Measurements from ENCODE around the gene PCDH19. TPM values are rescaled to one million over a fixed set of nuclear protein-coding genes. Genes with fewer than 3 reads are reported as not detected.

PCDH19 gene
- total RNA-seq, 1 experiment from 2014 or later = 0.04 TPM

DNA sequence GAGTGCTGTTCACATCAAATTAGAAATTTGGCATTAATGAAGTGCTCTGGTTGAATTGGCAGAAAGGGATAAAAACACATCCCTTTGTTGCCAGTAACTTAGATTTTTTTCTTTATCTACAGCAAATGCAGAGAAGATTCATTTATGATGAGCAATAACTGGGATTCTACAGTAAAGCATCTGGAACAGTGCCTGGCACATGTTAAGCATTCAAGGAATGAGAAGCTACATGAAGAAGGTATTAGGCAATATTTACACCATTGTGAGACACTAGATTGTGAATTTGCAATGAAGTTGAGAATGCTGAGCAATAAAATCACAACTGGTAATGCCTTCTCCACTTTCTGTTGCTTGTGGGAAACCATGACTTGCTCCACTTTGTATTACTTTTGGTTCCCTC is 33.5 kb downstream of the PCDH19 start:
- H3K4me1 ChIP-seq (replicated peaks; ENCODE audit: insufficient read depth) = 0 out of 2 replicates have a peak, but pooled peaks cover 3% of the 10 kb centered on the region
- CTCF ChIA-PET = no interaction called here
- no peaks in the 10 kb centered on the region for H3F3A ChIP-seq (ENCODE audit: insufficient read depth, low read depth)
- no peaks in the 10 kb centered on the region for H3K9me2 ChIP-seq (ENCODE audit: insufficient read depth)
- no peak overlapping the region for H3K27ac ChIP-seq
- H2AFZ ChIP-seq = no peak overlapping the region
- H3K9me3 ChIP-seq (ENCODE audit: insufficient read depth, low read depth) = no peaks in the 10 kb centered on the region
- DNase-seq = no peak
- H3K4me3 ChIP-seq = no peak overlapping the region
- no TSS peak for BruUV-seq (replicated peaks)
- no peaks in the 10 kb centered on the region for H3K27me3 ChIP-seq (ENCODE audit: insufficient read depth, low read depth)
- H3K4me2 ChIP-seq = no peak overlapping the region
- POLR2A ChIA-PET (ENCODE audit: unreplicated experiment) = no interaction called here
- H4K20me1 ChIP-seq (ENCODE audit: insufficient read depth) = no peaks in the 10 kb centered on the region
- intact Hi-C loops (cut with micrococcal nuclease; ENCODE audit: unreplicated experiment) = no loop called here
- H3K36me3 ChIP-seq (ENCODE audit: low read depth) = no peaks in the 10 kb centered on the region
- no peaks in the 10 kb centered on the region for H3K79me2 ChIP-seq (ENCODE audit: low read depth)
- no peak for TF ChIP-seq EZH2 (IDR thresholded peaks at IDR 0.05; ENCODE audit: low read depth)
- TF ChIP-seq, protein P1, sequence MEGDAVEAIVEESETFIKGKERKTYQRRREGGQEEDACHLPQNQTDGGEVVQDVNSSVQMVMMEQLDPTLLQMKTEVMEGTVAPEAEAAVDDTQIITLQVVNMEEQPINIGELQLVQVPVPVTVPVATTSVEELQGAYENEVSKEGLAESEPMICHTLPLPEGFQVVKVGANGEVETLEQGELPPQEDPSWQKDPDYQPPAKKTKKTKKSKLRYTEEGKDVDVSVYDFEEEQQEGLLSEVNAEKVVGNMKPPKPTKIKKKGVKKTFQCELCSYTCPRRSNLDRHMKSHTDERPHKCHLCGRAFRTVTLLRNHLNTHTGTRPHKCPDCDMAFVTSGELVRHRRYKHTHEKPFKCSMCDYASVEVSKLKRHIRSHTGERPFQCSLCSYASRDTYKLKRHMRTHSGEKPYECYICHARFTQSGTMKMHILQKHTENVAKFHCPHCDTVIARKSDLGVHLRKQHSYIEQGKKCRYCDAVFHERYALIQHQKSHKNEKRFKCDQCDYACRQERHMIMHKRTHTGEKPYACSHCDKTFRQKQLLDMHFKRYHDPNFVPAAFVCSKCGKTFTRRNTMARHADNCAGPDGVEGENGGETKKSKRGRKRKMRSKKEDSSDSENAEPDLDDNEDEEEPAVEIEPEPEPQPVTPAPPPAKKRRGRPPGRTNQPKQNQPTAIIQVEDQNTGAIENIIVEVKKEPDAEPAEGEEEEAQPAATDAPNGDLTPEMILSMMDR (conservative IDR thresholded peaks at IDR 0.05) = no peak

DNA sequence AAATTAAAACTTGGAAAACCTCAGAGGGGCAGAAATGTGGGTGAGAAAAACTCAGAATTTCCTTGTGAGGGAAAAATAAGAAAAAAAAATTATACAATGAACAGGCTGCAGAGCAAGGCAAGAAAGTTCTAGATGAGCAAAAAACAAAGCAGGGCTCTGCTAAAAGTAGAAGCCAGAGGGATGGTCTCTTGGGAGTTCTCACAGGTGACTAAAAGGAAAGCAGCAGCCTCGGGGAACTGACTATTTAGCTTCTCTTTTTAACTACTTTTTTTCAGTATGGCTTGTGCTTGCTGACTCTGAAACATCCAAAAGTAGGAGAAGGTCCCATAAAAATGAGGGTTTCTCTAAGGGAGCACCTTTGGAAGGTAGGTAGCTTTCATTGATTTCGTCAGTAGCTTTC is 36.4 kb downstream of the PCDH19 start:
- Histone ChIP-seq H3K9me2 (ENCODE audit: insufficient read depth) (no peaks in the 10 kb centered on the region), H3K4me3 (no peak overlapping the region), H3F3A (ENCODE audit: insufficient read depth, low read depth) (no peaks in the 10 kb centered on the region), H3K27me3 (ENCODE audit: insufficient read depth, low read depth) (no peaks in the 10 kb centered on the region), H3K79me2 (ENCODE audit: low read depth) (no peaks in the 10 kb centered on the region), H3K9me3 (ENCODE audit: insufficient read depth, low read depth) (no peaks in the 10 kb centered on the region), H3K36me3 (ENCODE audit: low read depth) (no peaks in the 10 kb centered on the region), H4K20me1 (ENCODE audit: insufficient read depth) (no peaks in the 10 kb centered on the region), H3K4me2 (no peak overlapping the region), H2AFZ (no peak overlapping the region), H3K27ac (no peak overlapping the region), H3K4me1 (replicated peaks; ENCODE audit: insufficient read depth) (no peaks in the 10 kb centered on the region)
- no peak for DNase-seq
- TF ChIP-seq EZH2 (IDR thresholded peaks at IDR 0.05; ENCODE audit: low read depth) = no peak
- TF ChIP-seq, protein P1 (conservative IDR thresholded peaks at IDR 0.05) = no peak
- intact Hi-C loops (cut with micrococcal nuclease; ENCODE audit: unreplicated experiment) = no loop called here
- no TSS peak for BruUV-seq (replicated peaks)
- ChIA-PET CTCF (no interaction called here), POLR2A (ENCODE audit: unreplicated experiment) (no interaction called here)

DNA sequence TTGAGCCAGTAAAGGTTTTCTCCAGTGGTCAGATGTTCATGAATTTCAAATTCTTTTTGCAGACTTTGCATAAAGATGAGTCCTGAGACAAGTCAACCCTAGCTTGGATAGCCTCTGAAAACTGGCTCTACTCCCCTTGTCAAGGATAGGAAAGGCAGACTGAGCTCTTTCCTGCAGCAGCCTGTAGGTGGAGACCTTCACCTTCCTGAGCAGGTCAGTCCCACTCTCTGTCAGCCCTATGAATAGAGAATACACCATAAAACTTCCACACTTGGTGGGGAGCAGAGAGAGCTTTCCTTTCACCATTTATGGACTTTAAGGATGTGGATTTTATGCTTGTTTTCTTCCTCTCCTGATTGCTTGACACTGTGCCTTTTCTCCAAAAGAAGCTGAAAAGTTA is 41.9 kb downstream of the PCDH19 start:
- intact Hi-C loops (cut with micrococcal nuclease; ENCODE audit: unreplicated experiment) = no loop called here
- H3K9me3 ChIP-seq (ENCODE audit: insufficient read depth, low read depth) = no peaks in the 10 kb centered on the region
- H3K36me3 ChIP-seq (ENCODE audit: low read depth) = no peaks in the 10 kb centered on the region
- H3K27me3 ChIP-seq (ENCODE audit: insufficient read depth, low read depth) = no peaks in the 10 kb centered on the region
- H3K27ac ChIP-seq = no peak overlapping the region
- no peak overlapping the region for H3K4me2 ChIP-seq
- no TSS peak for BruUV-seq (replicated peaks)
- DNase-seq = peak in 1 of 2 experiments; percentile 3
- no peak overlapping the region for H3K4me3 ChIP-seq
- no peaks in the 10 kb centered on the region for H3K79me2 ChIP-seq (ENCODE audit: low read depth)
- ChIA-PET CTCF (interaction anchor here (0.6 kb wide), 2 partner anchors 11 to 246 kb away, joined by 3 to 4 read pairs; no protein-coding TSS in a partner anchor), POLR2A (ENCODE audit: unreplicated experiment) (no interaction called here)
- H2AFZ ChIP-seq = no peak overlapping the region
- H3K4me1 ChIP-seq (replicated peaks; ENCODE audit: insufficient read depth) = no peaks in the 10 kb centered on the region
- TF ChIP-seq, protein P1 (conservative IDR thresholded peaks at IDR 0.05) = peak; percentile 54; the same call in 1 of the 2 replicates
- no peak for TF ChIP-seq EZH2 (IDR thresholded peaks at IDR 0.05; ENCODE audit: low read depth)
- H3K9me2 ChIP-seq (ENCODE audit: insufficient read depth) = no peaks in the 10 kb centered on the region
- no peaks in the 10 kb centered on the region for H3F3A ChIP-seq (ENCODE audit: insufficient read depth, low read depth)
- H4K20me1 ChIP-seq (ENCODE audit: insufficient read depth) = no peaks in the 10 kb centered on the region
